ENCODE measurements around the gene OCIAD2.
"Not testable (repeated sequence)": the region's sequence is repeated elsewhere in the genome, so short reads cannot be mapped to it uniquely, and the experiment has no call there.

OCIAD2 gene

DNA sequence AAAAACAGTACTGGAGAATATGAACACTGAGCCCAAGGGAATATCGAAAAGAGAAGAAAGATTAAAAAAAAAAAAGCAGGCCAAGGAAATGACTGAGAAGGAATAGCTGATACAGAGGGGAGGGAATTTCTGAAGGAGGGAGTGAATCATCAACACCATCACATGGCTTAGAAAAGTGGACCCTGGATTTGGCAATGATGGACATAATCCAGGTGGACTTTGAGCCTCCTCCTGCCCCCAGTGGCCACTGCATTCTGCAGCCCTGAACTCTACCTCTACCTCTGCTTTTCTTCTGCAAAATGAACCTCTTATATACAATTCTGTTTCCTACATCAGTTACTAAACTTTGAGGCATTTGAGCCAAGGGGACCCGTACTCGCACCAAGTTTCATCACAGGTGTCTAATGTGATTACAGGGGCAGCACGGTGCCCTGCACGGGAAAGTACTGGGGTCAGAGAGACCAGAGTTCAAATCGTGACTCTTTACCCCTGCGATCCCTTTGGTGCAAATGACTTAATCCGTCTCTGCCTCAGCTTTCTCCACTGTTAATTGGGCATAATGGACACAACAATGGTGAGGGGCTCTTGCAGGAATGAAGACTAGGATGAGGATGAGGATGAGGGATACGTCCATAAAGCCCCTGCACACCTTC is 1.1 kb downstream of the OCIAD2 start:
- peak; percentile 38 for DNase-seq

DNA sequence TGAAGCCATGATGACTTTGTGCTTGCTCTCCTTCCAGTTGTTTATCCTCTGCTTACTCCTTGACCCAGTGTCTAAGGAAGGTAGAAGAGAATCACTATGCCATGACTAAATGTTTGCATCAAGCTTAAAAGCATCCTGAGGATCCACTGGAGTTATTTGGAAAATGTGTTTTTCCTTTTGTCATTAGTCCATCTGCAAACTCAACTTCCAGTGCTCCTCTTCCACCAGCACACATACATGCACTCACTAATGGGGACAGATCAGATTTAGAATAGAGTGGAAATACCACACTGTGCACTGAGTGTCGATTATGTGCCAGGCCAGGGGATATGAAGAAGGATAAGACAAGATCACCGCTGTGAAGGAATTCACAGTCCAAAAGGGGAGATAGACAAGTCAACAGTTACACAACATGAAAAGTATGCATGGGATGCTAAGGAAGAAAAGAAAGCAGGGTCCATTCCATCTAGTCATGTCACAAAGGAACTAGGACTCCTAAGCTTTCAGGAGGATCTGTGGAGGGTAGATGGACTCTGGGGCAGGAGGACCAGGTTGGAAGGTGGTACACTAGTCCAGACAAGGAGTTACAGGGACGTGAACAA is 1.9 kb downstream of the OCIAD2 start:
- peak; percentile 26 for DNase-seq

- DNase-seq = no peak
These were observed 2.5 kb downstream of the OCIAD2 start for GRCh38 chr4:48904101-48904500.

DNA sequence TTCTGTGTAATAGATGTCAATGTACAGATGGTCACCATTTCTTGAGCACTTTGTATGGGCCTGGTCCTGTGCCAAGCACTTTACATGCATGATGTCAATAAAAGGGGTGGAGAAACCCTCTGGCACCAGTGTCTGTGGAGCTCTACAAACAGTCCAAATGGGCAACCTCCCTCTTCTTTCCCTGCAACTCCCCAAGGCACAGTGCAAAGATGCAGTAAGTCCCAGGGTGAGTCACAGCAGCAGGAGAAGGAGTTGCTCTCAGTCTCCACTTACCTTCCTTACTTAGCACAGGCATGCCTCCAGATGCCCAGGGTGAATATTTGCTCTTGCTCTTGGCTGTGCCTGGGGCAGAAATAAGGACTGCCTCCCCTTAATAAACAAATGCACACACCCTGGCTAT is 4.3 kb downstream of the OCIAD2 start:
- peak; percentile 36 for DNase-seq

- DNase-seq = no peak
These were observed 5.4 kb downstream of the OCIAD2 start for GRCh38 chr4:48901196-48901595.

DNA sequence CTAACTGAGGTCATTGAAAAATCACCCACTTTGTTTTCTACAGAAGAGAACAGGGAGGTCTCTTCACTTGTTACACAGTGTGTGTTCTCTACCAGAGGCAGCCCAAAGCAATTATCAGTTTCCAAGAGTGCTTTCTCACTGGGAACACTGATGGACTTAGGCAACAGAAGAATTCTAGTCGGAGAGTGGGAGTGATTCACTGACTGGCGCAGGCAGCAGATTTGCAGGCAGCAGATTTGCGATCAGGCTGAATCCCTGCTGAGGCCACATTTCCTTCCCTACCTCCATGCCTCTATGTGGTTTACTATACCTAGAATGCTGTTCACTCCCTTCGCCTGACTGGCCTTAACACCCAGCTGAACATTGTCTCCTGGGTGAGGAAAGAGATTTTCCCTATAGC is 6.6 kb downstream of the OCIAD2 start:
- peak; percentile 51 for DNase-seq

DNA sequence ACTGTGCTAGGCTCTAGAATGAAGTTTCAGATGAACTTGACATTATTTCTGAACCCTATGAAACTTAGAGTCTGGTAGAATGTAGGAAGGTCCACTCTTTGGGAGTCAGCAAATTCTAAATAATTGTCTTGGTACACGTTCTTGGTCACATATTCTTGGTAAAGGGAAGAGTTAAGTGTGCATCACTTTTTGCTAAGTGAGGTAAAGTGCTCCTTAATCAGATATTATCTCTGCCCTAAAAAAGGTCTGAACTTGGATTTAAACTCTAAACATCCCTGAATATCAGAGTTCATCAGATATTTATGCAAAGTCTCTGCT is 7.2 kb downstream of the OCIAD2 start:
- no peak for DNase-seq

DNA sequence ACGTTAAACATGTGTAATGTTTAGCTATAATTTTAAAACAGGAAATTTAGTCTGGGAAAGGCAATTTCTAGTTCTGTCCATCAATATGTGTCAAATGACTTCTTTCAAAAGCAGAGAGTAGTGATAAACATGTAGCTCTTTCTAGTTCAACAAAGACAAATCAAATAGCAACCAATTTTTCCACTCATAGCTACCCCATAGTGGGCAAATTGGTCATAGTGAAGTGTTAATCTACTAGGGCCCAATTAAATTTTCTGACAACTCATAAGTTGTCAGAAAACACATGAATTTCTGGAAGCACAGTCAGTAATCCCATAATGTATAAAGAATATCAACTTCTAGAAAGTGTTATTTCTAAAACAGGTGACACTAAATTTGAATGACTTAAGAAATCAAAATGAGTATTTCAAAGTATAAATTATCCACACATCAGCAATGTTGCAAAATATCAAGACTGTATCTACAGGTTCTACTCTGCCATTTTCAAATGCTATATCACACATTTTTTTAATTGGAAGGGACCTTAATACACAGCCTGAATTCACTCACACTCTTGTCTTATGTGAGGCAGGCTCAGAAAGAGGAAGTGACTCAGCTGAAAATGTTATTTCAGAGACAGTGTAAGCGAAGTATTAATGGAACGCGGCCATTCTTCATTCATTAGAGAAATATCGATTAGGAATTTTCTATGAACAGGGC is 7.7 kb downstream of the OCIAD2 start:
- peak; percentile 32 for DNase-seq

DNA sequence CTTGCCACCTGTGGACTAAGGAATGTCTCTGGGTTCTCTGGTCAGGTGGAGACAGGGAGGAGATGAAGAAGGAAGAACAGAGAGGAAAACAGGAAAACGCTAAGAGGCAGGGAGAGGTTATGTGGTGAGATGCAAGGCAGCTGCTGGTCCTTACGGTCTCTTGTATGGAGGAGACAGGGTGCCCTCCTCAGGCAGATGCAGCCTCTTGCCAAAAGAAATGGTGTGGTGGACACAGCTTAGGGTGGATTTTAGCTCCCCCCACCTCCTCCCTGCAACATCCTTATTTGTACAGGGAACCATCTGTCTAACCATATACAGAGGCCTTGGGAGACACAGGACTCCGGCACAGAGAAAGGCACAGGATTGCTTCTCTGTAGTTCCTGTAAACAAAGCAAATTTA is 9.7 kb downstream of the OCIAD2 start:
- no peak for DNase-seq

- DNase-seq = no peak
These were observed 15.4 kb downstream of the OCIAD2 start for GRCh38 chr4:48891028-48891619.

DNA sequence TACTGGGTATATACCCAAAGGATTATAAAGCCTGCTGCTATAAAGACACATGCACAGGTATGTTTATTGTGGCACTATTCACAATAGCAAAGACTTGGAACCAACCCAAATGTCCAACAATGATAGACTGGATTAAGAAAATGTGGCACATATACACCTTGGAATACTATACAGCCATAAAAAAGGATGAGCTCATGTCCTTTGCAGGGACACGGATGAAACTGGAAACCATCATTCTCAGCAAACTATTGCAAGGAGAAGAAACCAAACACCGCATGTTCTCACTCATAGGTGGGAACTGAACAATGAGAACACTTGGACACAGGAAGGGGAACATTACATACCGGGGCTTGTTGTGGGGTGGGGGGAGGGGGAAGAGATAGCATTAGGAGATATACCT is 16.8 kb downstream of the OCIAD2 start:
- DNase-seq = not testable (repeated sequence)

DNA sequence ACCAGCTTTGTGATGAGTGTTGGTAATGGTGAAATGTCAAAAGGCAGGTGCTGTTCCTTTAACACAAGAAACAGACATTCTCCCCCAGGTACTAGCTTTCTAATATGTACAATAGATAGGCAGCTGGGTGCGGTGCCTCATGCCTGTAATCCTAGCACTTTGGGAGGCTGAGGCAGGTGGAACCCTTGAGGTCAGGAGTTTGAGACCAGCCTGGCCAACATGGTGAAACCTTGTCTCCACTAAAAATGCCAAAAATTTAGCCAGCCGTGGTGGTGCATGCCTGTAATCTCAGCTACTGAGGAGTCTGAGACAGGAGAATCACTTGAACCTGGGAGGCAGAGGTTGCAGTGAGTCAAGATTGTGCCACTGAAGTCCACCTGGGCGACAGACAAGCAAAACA is 24.9 kb downstream of the OCIAD2 start:
- not testable (repeated sequence) for DNase-seq

DNA sequence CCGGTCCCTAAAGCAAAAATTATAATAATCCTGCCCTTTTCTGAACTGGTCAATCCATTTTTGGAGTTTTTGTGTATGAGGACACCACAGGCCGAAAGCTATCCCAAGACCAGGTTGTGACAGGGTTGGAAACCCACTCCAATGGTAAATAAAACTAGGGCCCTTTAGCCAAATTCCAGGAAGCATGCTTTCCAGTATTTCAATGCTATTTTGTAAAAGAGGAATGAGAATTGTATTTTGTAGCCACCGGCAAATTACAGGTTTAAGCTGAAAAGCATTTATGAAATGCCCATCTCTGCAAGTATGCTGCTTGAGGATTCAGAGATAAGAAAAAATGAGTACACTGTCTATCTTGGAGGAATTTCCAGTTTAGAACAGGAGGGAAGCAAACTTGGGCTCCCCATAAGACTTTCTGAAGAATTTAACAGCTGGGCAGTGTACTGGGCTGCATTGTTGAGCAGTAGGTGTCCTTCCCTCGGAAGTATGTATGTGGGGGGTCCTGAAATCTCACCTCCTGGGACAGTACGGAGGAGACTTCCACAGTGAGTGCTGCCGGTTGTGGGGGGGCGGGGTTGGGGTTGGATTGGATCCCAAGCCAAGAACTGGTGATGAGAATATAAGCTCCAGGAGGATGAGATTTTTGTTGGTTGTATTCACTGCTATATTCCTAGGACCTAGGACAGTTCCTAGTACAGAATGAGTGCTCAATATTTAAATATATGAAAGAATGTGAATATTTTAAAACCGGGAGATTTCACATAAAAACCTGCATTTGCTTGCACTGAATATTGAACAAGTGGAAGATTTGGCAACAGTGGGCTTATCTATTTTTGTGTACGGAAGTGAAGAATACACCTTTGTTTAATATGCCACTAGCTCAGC is 26.8 kb downstream of the OCIAD2 start:
- DNase-seq = no peak

DNA sequence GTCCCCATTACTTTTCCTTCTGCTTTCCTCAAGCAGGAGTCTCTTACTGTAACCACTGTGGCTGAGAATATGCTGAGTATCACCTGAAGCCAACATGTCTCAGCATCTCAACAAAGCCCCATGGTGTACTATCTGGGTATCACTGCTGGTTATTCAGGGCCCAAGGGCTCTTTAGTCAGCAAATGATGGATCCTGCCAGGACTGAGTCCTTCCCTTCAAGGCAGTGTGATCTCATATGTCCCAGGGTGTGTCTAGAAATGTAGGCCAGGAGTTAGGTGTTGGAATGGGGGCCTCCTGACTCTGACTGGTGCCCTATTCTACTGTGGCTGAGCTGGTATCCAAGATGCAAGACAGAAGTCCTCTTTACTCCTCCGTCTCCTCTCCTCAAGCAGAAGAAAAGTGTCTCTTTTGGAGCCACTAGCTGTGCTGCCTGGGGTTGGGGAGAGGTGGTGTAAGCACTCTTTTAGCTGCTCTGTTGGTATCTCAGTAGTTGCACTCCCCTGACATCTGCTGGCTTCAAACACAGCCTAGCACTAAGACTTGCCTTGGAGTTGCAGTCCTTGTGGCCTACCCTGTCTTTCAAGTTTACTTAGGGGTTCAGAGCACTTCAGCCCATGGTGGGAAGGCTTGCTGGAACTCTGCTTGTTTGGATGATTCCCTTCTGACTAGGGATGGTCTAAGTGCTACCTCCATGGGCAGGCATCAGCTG is 28.6 kb downstream of the OCIAD2 start:
- DNase-seq = no peak

DNA sequence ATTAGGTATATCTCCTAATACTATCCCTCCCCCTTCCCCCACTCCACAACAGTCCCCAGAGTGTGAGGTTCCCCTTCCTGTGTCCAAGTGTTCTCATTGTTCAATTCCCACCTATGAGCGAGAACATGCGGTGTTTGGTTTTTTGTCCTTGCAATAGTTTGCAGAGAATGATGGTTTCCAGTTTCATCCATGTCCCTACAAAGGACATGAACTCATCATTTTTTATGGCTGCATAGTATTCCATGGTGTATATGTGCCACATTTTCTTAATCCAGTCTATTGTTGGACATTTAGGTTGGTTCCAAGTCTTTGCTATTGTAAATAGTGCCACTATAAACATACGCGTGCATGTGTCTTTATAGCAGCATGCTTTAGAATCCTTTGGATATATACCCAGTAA is 41.9 kb downstream of the OCIAD2 start:
- not testable (repeated sequence) for DNase-seq

- DNase-seq = no peak
These were observed 42.8 kb downstream of the OCIAD2 start for GRCh38 chr4:48863728-48864127.

DNA sequence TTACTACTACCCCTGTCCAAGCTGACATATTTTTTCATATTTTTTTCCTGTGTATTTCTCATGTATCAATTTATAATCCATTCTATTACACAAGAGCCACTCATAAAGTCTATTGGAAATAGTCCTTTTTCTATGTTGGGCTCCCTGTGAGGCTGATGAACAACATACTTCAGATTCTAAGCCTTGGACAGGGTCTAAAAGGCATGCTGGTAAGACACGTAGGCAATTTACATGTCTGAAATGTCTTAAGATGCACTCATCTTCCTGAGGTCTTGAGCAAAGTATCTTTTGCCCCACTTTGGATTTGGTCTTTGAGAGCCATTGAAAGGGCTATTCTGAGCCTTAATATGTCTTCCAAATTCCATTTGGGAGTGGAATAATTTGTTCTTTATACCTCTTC is 43.9 kb downstream of the OCIAD2 start:
- DNase-seq = no peak

DNA sequence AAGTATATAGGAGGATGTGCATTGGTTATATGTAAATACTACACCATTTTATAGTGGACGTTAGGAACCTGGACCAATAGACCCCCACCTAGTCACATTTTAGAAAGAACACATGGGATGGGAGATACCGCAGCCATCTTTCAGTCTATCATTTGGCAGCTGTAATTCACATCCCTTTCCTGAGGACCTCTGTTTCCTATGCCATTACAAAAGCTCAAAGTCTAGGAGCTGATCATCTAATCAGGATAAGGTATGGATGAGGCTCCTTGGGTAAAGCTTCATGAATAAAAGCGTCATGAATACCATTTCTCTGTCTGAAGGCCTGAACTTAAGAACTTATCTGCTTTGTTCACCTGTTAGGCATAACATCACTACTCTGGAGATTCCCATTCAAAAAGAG is 44.5 kb downstream of the OCIAD2 start:
- no peak for DNase-seq

DNA sequence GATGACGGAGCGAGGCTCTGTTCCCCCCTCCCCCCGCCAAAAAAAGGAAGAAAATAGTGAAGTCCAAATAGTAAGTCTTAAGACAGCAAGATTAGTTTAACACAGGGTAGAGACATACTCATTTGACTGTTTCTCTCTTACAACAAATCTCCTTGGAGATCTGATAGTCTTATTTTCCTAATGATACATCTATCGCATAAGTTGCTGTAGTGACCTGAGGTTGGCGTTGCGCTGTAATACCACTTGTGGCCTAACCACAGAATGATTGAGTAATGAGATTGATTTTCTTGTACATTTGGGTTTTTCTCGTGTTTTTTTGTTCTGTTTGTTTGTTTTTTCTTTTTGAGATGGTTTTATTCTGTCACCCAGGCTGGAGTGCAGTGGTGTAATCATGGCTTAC is 48.4 kb downstream of the OCIAD2 start:
- DNase-seq = no peak

GRCh38 chr4:48854982-48855381 is 51.6 kb downstream of the OCIAD2 start:
- DNase-seq = no peak

GRCh38 chr4:48854395-48854683 is 52.2 kb downstream of the OCIAD2 start:
- DNase-seq = no peak

GRCh38 chr4:48853604-48854394 is 52.8 kb downstream of the OCIAD2 start:
- no peak for DNase-seq
